NB4 (cell line): ENCODE data around the gene SUFU.

Experiments
- CTCF ChIP-seq: IDR thresholded peaks from one replicate; pipeline ENCODE4 v1.5.1; 2012; ENCODE audit warnings: low read depth, low read length
- MAX ChIP-seq: IDR thresholded peaks from 2 replicates; pipeline ENCODE4 v1.6.1; 2011; ENCODE audit warnings: low read depth, low read length
- POLR2A ChIP-seq: IDR thresholded peaks from 2 replicates; pipeline ENCODE4 v1.6.1; 2011; ENCODE audit warnings: mild to moderate bottlenecking; ENCODE audit not compliant: insufficient read length; ENCODE audit errors: extremely low read depth

DNA sequence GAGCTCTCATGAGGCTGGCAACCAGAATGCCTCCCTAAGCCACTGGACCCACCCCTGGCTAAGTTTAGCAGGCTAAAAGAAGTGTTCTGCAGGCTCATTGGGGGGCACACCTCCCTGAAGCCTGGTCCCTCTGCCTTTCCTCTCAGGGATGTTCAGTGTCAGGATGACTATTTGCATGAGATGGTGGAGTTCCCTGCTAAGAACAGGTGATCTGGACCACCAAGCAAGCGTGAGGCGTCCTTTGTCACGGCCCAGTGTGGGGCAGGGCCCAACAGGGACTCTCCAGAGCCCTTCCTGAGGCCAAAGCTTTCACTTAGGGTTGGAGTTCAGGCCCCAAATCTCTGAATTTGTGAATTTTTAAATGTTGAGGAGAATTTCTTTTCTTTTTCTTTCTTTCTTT, 12.0 kb downstream of the SUFU start:
- TF ChIP-seq CTCF (no peak), POLR2A (no peak), MAX (no peak)
